Adrenal gland (tissue), 12 donors: Measurements from ENCODE around the gene BMPR2. TPM values are rescaled to one million over a fixed set of nuclear protein-coding genes. Genes with fewer than 3 reads are reported as not detected.

ENCODE experiments used
- DNase-seq, 7 donors: peaks; one replicate each; pipeline ENCODE4 v3.0.0-alpha.2; 2019 to 2020
- H3K27ac ChIP-seq, 5 donors: fragments of 200-600 bp; sonication (generic) in 4 of 5; 1 replicate in 3 of 5; 2 replicates in 2 of 5; pipeline versions ENCODE4 v1.5.1 to v1.8.0; 2016 to 2020; ENCODE audit warnings: mild to moderate bottlenecking in 1 of 5
- H3K27me3 ChIP-seq: fragments of 200-600 bp; 2 replicates; pipeline ENCODE4 v1.8.0; 2021
- H3K36me3 ChIP-seq, 2 donors: fragments of 200-600 bp; replicated peaks in 1 of 2; 1 replicate in 1 of 2; 2 replicates in 1 of 2; pipeline versions ENCODE4 v1.5.1 to v1.8.0; 2018 to 2022
- H3K4me1 ChIP-seq, 2 donors: fragments of 200-600 bp; replicated peaks in 1 of 2; 1 replicate in 1 of 2; 2 replicates in 1 of 2; pipeline versions ENCODE4 v1.5.1 to v1.8.0; 2018 to 2021
- H3K4me3 ChIP-seq, 4 donors: fragments of 200-600 bp; sonication (generic) in 3 of 4; one replicate each; pipeline ENCODE4 v1.5.1; 2016 to 2018
- H3K9me3 ChIP-seq, 3 donors: fragments of 200-600 bp; sonication (generic) in 1 of 3; replicated peaks in 1 of 3; 1 replicate in 2 of 3; 2 replicates in 1 of 3; pipeline versions ENCODE4 v1.5.1 to v1.8.0; 2016 to 2021
- CTCF ChIP-seq, 6 experiments: fragments of 450-650 bp in 4 of 6; fragments of 200-600 bp in 2 of 6; sonication (generic) in 1 of 6; IDR thresholded peaks; 1 replicate in 5 of 6; 2 replicates in 1 of 6; pipeline versions ENCODE4 v1.5.1 to v1.8.0; 2016 to 2021; ENCODE audit warnings: antibody characterized with exemption in 6 of 6, mild to moderate bottlenecking in 2 of 6, moderate library complexity in 1 of 6
- POLR2A ChIP-seq, 2 donors: fragments of 450-650 bp; IDR thresholded peaks; one replicate each; pipeline ENCODE4 v1.6.1; 2017; ENCODE audit warnings: antibody characterized with exemption in 2 of 2, mild to moderate bottlenecking in 2 of 2, moderate library complexity in 1 of 2
- WGBS, 4 donors: extraction: QIAGEN DNeasy Blood & Tissue Kit in 2 of 4; methylation state at CpG; one replicate each; pipeline versions ENCODE4 v1.1.5 to v1.1.7; 2013 to 2017; 5-methylcytosine and 5-hydroxymethylcytosine counted together
- intact Hi-C, 2 donors: fragments of 100-400 bp; cut with DNase I; formaldehyde crosslinking; loops; one replicate each; pipeline versions ENCODE4 v1.14.1 to v1.15.0; 2022 to 2023
- polyA plus RNA-seq, 3 donors: library from polyadenylated mRNA; stranded (reverse); fragments of 200-250 nt in 2 of 3; fragments of 350-450 nt in 1 of 3; fragmentation: Illumina TruSeq in 1 of 3; extraction: RNeasy Lipid Tissue Mini Kit (QIAGEN cat#74804) in 1 of 3; gene quantifications; one replicate each; pipeline ENCODE4 v1.2.3, GENCODE V29; 2013 to 2014
- total RNA-seq, 9 donors: library from RNA; depleted of rRNA in 4 of 9; stranded (reverse); fragments of >200 nt in 4 of 9; fragments of 120-200 nt in 1 of 9; fragmentation: NEBNext Ultra II Directional in 1 of 9; extraction: Animal tissue kit (Norgen Biotek cat#: 25700) in 1 of 9; gene quantifications; one replicate each; pipeline versions ENCODE4 v1.1.0 to v1.2.4, GENCODE V29; 2013 to 2023
- donor health status: healthy with polysubstance abuse.
- donor health status: Bipolar disorder and iron deficiency.
- donor health status: DM: yes; HTN: yes; CAD: no.
- donor health status: DM: no; HTN: no; CAD: no.
- donor health status: DM: no; HTN: no; CAD: no.
- donor health status: DM: yes; HTN: yes; CAD: no.

Gene BMPR2
- total and polyA plus RNA-seq, 12 donors: 7.7 to 123 (median 85.7) TPM

GRCh38 chr2:202488671-202489070 is 112.5 kb downstream of the BMPR2 start:
- 95 to 100% (median 97%) methylated on average over 3 of the region's 3 CpGs for WGBS, 4 donors

GRCh38 chr2:202490479-202490878 is 114.4 kb downstream of the BMPR2 start:
- no peak overlapping the region for H3K27ac ChIP-seq
- peaks cover 3 to 38% of the 10 kb centered on the region in 2 donors for H3K4me1 ChIP-seq
- TF ChIP-seq CTCF (IDR thresholded peaks at IDR 0.05) (no peak), POLR2A (IDR thresholded peaks at IDR 0.05) (no peak)
- no peak overlapping the region for H3K4me3 ChIP-seq
- no peaks in the 10 kb centered on the region for H3K27me3 ChIP-seq
- intact Hi-C loops: no loop called here
- H3K9me3 ChIP-seq: no peaks in the 10 kb centered on the region
- no peak for DNase-seq
- H3K36me3 ChIP-seq: no peaks in the 10 kb centered on the region

More at GRCh38 chr2:202488671-202489070, 112.5 kb downstream of the BMPR2 start:
- no peak for DNase-seq
- no peaks in the 10 kb centered on the region for H3K27me3 ChIP-seq
- H3K4me1 ChIP-seq: peaks cover 3 to 27% of the 10 kb centered on the region in 2 donors
- H3K4me3 ChIP-seq: no peak overlapping the region
- TF ChIP-seq POLR2A (IDR thresholded peaks at IDR 0.05) (no peak), CTCF (IDR thresholded peaks at IDR 0.05) (no peak)
- H3K36me3 ChIP-seq: no peaks in the 10 kb centered on the region
- intact Hi-C loops: loop anchor here in 1 of 2 donors (10.0 kb wide), 1 partner anchor 94 kb away; no protein-coding TSS in a partner anchor
- H3K9me3 ChIP-seq: no peaks in the 10 kb centered on the region
- no peak overlapping the region for H3K27ac ChIP-seq

GRCh38 chr2:202491514-202491913 is 115.4 kb downstream of the BMPR2 start:
- H3K9me3 ChIP-seq: no peaks in the 10 kb centered on the region
- WGBS, 4 donors: 94 to 97% (median 96%) methylated on average over 4 of the region's 4 CpGs
- H3K4me1 ChIP-seq: peaks cover 3 to 38% of the 10 kb centered on the region in 2 donors
- no peak for TF ChIP-seq POLR2A (IDR thresholded peaks at IDR 0.05)
- no peak for TF ChIP-seq CTCF (IDR thresholded peaks at IDR 0.05)
- no peak overlapping the region for H3K27ac ChIP-seq
- H3K4me3 ChIP-seq: no peak overlapping the region
- no peak for DNase-seq
- H3K27me3 ChIP-seq: no peaks in the 10 kb centered on the region
- no peaks in the 10 kb centered on the region for H3K36me3 ChIP-seq
- intact Hi-C loops: no loop called here

- WGBS, 4 donors: 76 to 81% (median 77%) methylated on average over 12 to 13 of the region's 13 CpGs
- peaks cover 3 to 38% of the 10 kb centered on the region in 2 donors for H3K4me1 ChIP-seq
- intact Hi-C loops: no loop called here
Observed at GRCh38 chr2:202494300-202495229, 118.4 kb downstream of the BMPR2 start.

More at GRCh38 chr2:202494300-202495229, 118.4 kb downstream of the BMPR2 start:
- Histone ChIP-seq H3K4me3 (no peak overlapping the region), H3K27ac (no peak overlapping the region), H3K9me3 (no peaks in the 10 kb centered on the region), H3K27me3 (no peaks in the 10 kb centered on the region), H3K36me3 (no peaks in the 10 kb centered on the region)
- peak in 1 of 7 donors; percentile 45 for DNase-seq
- TF ChIP-seq CTCF (IDR thresholded peaks at IDR 0.05): no peak
- no peak for TF ChIP-seq POLR2A (IDR thresholded peaks at IDR 0.05)
